GM12801 (cell line): ENCODE results near the gene PCDH8.

Experiments
- CTCF ChIP-seq: IDR thresholded peaks from one replicate; pipeline ENCODE4 v1.5.1; 2011; ENCODE audit warnings: control low read depth; ENCODE audit not compliant: insufficient read length; ENCODE audit errors: extremely low read depth

PCDH8 gene

DNA sequence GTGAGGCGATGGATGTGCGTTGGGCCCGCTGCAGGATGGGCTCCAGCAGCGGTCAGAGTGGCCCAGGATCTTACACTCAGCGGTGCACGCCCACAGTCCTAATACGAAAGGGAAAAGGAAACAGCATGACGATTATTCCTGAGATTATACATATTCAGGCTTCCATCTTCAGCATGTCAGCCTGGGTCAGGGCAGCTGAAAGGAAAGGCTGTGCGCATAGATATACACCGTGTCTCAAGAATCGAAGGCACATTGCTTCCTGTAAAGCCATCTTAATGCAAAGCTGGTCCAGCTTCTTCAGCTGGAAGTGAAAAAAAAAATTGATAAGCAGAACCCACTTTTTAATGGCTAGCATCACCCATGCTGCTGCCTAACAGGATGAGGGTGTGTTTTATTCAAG lies 3.6 kb downstream of the PCDH8 start:
- TF ChIP-seq CTCF, result no peak

GRCh38 chr13:52842441-52842840 lies 6.0 kb downstream of the PCDH8 start:
- no peak for TF ChIP-seq CTCF

GRCh38 chr13:52840066-52840465 lies 8.4 kb downstream of the PCDH8 start:
- no peak for TF ChIP-seq CTCF

- no peak for TF ChIP-seq CTCF
Measured at GRCh38 chr13:52838433-52839107, 9.9 kb downstream of the PCDH8 start.

DNA sequence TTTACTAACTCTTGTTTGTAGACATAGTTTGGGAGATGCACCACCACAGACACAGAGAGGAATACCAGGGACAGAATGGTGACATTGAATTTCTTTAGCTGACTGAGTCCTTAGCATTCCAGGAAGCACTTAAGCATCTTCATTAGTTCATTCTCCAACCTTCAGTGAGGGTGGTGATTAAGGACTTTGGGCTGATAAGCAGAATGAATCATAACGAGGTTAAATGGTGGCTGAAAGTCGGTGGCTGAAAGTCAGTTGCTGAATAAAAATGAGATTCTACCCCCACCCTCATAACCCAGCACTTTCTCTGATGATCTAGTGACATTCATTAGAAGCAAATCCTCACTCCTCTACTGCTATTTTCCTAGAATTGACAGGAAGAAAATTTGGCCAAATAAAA lies 10.6 kb downstream of the PCDH8 start:
- no peak for TF ChIP-seq CTCF

DNA sequence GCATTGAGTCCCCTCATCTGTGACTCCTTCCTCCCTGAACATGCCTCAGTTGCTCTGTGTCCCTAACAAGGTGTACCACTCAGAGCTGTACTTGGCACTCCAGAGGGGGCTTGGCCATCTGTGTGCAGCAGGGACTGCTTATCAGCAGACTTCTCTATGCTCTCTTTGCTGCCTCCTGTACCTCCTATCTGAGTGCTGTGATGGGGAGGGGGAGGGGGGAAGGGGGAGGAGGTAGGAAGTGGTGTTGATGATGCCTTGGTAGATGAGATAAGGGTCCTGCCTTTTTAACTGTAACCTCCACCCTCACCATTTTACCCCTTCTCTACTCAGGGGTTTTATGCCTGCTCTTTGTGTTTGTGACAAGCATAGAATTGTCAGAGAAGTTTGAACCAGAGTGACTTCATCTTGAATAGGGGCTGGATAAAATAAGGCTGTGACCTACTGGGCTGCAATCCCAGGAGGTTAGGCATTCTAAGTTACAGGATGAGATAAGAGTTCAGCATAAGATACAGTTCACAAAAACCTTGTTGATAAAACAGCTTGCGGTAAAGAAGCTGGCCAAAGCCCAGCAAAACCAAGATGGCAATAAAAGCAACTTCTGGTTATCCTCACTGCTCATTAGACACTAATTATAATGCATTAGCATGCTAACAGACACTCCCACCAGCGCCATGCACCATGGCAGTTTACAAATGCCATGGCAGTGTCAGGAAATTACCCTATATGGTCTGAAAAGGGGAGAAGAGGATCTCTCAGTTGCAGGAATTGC lies 13.2 kb downstream of the PCDH8 start:
- no peak for TF ChIP-seq CTCF

- no peak for TF ChIP-seq CTCF
Measured at GRCh38 chr13:52833296-52833875, 15.1 kb downstream of the PCDH8 start.
